ENCODE data around the gene MRGPRD.

The MRGPRD gene

DNA sequence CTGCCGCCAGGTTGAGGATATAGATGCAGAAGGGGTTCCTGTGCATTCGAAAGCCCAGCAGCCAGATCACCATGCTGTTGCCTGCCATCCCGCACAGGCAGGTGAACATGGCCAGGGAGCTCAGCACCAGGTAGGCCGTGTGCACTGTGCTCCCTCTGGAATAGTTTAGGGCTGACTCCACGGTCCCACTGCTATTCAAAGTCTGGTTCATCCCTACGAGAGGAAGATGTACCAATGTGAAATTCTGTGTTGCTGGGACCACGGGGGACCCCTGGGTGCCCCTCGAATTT, at the start of gene MRGPRD:
TSS of gene MRGPRD (minus strand) at position 211 of the 290 bp plus-strand sequence. CDS start at position 211, 0 bp downstream.
- DNase-seq, result no peak

DNA sequence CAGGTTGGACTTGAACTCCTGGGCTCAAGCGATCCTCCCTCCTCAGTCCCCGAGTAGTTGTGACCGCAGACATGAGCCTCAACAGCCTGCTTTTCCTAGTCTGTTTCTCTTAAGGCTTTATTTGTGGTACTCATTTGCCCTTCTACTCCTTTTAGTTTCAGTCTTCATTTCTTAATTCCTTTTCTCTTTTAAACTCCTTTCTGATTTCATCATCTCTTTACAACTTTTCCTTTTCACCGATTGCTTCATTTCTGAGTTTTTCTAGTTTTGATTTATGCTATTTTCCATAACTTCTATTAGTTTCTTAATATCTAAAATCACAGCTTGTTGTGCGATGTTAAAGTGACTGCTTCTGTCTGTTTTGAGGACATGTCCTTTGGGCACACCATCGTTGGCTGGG, 49.5 kb upstream of the MRGPRD start:
- DNase-seq, result no peak

- peak; percentile 74 for DNase-seq
These were observed 47.1 kb upstream of the MRGPRD start for GRCh38 chr11:69027704-69028372.

DNA sequence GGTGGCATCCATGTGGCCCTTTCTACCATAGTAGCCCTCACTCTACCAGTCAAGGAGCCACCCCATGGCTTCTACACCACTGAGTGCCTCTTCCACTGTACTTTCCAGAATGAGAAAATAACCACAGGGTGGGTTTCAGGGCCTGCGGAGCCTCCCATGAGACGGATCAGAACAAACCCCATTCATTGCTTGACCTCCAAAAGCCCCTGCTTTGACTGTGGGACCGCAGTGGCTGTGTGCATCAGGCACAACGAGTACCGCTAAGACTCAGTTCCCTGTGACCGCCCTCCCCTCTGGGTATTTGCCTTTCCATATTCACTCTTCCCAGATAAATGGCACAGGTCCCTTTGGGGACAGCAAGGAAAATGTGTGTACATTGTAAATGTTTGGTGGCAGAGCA, 43.7 kb upstream of the MRGPRD start:
- DNase-seq, result no peak

- DNase-seq, result no peak
These were observed 41.5 kb upstream of the MRGPRD start for GRCh38 chr11:69022260-69022659.

DNA sequence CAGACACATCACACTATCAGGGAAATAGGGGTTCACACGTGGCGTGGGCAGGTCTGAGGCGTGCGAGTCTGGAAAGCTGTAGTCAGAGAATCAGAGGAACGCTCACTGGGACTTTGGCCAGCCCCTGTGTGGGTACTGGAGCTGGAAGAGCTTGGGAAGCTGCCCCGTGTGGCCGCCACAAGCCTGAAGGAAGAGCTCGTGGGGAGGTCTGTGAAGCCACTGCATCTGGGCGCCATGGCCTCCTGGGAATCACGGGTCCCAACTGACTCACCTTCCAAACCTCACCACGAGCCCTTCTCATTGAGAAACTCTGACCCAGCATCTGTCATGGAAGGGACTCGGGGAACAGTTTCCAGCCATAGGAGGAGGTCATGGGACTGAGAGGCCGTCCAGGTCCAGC, 38.1 kb upstream of the MRGPRD start:
- no peak for DNase-seq

DNA sequence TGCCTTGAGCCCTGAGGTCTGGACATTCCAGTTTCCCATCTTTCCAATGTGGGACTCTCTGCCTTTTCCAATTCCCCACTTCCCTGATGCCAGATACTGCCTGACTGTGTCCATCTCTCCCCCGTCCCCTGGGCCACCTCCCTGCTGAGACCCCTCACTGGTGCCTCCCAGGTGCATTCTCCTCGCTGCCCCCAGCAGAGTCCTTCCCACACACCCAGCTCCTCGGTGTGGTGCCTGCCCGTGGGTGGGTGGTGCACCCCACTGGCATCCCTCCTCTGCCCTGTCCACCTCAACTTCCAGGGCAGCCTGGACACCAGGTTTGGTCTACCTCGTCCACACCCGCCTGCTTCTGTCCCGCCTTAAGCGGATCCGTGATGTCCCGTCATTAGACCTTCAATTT, 37.2 kb upstream of the MRGPRD start:
- no peak for DNase-seq

- no peak for DNase-seq
These were observed 34.2 kb upstream of the MRGPRD start for GRCh38 chr11:69014898-69015549.

DNA sequence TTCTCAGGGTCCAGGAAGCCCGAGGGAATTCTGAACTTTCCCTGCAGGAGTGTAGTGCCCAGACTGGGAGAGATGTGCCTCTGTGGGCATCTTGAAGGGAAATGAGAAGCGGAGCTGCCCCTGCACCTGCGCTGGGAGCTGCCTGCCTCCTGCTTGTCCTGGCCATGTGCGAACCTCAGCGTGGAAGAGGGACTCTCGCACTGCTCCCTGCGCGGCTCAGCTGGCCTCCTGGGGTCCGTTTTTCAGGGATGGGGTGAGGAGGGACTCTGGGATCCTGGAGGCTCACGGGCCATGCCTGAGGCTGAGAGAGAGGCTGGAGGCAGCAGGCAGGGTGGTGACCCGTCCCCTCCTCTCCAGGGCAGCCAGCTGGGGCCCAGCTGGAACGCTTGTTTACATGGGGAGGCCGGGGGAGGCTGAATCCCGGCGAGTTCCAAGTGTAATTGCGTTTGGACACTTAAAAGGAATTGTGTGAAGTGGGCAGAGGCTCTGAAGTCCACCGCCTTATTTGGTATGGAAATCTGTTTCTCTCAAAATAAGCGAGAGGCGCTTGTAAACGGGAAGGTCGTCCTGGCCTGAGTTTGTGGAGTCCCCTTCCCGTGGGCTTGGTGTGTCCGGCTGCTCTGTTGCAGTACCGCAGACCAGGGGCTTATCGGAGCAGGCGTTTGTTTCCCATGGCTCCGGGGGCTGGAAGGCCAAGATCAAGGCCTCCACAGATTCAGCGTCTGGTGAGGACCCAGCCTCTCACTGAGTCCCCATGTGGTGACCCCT, 33.5 kb upstream of the MRGPRD start:
- no peak for DNase-seq

DNA sequence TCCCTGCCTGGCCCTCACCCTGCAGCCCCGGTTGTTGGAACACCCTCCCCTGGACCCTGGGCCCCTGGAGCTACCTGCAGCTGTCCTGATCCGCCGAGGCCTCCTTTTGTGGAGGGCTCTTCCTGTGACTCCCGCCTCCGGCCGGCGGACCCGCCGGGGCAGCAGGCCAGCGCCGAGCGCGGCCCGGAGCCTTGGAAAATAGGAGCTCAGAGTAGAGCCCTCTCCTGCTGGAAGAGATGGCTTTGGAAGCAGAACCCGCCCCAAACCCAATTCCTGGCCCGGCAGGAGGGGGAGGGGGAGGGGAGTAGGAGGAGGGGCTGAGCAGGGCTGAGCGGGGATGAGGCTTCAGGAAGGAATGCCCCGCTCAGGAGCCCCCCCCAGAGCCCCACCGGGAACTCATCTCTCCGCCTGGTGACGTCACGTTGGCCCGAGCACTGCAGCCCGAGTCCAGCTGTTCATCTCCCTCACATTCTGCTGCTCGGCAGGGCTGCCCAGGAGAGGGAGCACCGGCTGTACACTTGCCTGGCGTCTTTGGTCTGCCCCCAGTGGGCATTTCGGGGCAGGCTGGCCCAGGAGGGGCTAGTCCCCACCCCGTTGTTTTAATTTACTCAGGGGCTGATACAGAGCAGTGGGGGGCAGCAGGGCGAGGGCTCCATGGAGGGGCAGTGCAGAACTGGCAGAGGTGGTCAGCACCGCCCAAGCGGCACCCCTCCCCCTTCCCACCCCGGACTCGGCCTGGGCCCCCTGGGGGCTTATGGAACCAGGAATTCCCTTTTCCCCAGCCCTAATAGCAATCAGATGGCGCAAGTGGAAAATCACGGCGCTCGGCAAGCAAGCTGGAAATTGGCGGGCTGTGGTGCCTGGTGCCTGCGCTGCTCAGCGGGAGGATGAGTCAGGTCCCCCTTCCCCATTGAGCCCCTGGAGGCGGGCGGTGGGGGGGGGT, 32.5 kb upstream of the MRGPRD start, which contains the start of gene MRGPRF:
TSS of gene MRGPRF (minus strand) at position 238 of the 943 bp plus-strand sequence. CDS start 3,345 bp downstream, outside the sequence.
- DNase-seq, result no peak

- no peak for DNase-seq
These were observed 31.6 kb upstream of the MRGPRD start for GRCh38 chr11:69012092-69013008.

DNA sequence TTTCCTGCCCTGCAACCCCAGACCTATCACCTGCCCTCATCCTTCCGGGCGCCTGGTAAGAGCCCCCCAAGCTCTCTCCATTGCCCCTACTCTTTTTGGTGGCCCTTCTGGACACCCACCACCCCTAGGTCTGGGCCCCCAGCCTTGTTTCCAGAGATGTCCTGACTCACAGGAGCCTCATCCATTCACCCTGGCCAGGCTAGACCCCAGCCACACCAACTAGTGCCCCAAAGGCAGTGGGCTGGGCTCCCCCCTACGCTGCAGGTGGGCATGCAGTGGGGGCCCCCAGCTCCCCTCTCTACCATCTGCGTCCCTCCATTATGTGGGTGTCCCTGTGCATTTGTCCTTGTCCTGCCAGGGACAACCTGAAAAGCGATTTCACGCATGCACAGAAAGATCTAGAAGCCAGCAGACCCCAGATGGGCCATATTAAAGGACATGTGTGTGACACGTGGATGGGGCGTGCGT, 30.9 kb upstream of the MRGPRD start:
- no peak for DNase-seq

GRCh38 chr11:69010964-69011623, 30.3 kb upstream of the MRGPRD start:
- DNase-seq, result no peak

DNA sequence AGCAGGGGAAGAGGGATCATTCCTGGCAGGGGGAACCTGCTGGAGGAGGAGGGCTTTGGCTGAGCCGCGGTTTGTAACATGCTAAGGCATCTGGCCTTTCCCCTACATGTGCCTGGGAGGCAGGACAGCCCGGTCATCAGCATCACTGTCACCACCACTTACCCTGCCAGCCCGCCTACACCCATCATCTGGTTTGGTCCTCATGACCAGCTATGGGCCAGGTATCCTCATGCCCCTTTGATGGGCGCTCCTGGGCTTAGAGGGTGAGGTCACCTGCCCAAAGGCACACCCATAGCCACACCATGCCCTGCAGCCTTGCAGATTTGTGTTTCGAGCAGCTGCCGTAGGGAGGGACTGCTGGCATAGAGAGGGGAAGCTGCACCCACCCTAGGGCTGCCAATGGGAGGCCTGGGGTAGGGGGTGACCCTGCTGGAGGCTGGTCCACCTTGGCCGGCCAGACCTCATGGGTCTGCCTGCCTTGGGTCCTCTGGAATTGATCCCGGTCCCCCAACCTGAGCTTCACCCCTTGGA, 29.6 kb upstream of the MRGPRD start:
- DNase-seq, result no peak

DNA sequence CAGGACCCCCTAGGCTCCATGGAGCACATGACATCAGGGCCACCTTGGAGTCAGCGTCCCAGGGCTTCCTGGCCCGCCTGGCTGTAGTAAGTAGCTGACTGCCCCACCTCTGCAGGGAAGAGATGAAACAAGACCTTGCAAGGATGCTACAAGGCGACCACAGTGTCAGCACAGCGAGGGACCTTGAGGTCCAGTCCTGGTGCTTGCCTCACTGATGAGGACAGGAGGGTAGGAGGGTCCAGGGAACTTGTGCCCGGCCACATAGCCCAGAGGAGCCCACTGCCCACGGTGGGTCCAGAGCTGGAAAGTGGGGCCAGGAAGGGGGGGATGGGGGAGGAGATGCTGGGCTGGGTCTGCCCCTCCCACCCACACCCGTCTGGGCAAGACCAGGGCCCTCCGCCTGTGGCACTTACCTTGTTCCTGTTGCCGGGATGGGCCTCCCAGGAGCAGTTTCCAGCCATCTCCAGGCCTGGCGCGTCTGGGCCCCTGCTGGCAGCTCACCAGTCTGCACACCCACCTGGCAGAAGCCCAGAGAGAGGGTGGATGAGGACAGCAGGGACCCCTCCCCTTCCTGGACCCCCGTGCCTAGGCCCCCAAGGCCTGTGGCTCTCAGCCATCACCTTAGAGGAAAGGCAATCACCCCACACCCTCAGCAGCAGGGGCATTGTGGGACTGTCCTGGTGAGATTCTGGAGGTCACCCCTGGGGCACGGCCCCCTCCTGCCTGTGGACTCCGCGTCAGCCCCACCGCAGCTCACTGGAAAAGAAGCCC, 28.8 kb upstream of the MRGPRD start:
- DNase-seq, result no peak

DNA sequence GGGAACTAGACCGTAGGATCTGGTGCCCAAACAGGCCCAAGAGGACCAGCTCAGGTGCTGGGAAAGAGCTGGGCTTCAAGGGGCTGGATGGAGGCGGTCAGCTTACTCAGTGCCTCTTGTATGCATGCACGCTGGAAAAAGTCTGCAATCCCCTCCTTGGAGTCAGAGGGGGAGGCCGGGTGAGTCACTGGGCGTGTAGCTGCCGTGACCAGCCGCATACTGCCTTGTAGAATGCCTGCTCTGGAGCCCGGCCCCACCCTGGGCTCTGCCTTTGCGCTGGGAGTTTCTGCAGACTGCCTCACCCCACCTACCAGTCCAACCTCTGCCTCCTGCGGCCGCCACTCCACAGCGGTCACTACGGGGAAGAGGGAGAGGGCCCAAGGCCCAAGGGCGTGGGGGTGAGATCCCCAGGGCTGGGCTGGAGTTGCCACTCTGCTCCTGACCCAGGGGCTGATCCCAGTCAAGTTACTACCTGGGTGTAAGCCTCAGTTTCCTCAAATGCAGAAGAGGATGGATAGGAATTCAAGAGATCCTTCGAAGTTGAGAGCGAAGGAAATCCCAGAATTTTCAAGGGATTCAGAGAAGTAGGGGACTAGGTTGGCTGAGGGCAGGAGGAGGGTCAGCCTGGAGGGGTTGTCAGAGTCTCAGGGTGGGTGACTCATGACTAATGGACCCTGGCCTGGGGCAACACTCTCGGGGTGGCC, 28.1 kb upstream of the MRGPRD start:
- DNase-seq, result no peak

GRCh38 chr11:69007975-69008381, 27.2 kb upstream of the MRGPRD start:
- DNase-seq, result no peak

DNA sequence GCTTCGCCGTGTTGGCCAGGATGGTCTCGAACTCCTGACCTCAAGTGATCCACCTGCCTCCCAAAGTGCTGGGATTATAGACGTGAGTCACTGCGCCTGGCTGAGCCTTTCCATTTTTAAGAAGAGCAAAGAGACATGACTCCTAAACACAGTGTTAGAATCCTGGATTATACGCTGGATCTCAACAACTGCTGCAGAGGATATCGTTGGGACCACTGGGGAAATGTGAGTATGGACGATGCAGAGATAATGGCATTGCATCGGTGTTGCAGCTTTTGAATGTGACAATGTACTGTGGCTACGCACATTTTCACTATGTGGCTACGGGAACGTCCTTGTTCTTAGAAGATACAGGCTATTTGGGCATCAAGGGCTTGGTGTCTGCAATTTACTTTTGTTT, 26.0 kb upstream of the MRGPRD start:
- DNase-seq, result no peak

GRCh38 chr11:69005631-69006368, 25.0 kb upstream of the MRGPRD start:
- DNase-seq, result no peak

Data from GF-D8 (cell line).